Activated CD8-positive, alpha-beta memory T cell treated with anti-CD3 and anti-CD28 coated beads for 36 hours (primary cell): ENCODE data around the gene ISYNA1. TPM values are rescaled to one million over a fixed set of nuclear protein-coding genes. Genes with fewer than 3 reads are reported as not detected.

Source experiments
- CTCF ChIA-PET: fragments of 350-600 bp; sonication (Branson Sonifier 250); formaldehyde crosslinking; loops from one replicate; lab custom pipeline; 2021; ENCODE audit warnings: antibody characterized with exemption; lab: Charles Lee
- POLR2A ChIA-PET: fragments of 350-600 bp; sonication (Branson Sonifier 250); formaldehyde crosslinking; loops from one replicate; lab custom pipeline; 2021; ENCODE audit warnings: antibody characterized with exemption; lab: Charles Lee
- total RNA-seq, 2 experiments: library from RNA; stranded (reverse); gene quantifications; one replicate each; pipeline ENCODE4 v1.2.3, GENCODE V29; 2021

ISYNA1 gene
- total RNA-seq, 2 experiments from 2014 or later, result 22.8 to 23.7 TPM

DNA sequence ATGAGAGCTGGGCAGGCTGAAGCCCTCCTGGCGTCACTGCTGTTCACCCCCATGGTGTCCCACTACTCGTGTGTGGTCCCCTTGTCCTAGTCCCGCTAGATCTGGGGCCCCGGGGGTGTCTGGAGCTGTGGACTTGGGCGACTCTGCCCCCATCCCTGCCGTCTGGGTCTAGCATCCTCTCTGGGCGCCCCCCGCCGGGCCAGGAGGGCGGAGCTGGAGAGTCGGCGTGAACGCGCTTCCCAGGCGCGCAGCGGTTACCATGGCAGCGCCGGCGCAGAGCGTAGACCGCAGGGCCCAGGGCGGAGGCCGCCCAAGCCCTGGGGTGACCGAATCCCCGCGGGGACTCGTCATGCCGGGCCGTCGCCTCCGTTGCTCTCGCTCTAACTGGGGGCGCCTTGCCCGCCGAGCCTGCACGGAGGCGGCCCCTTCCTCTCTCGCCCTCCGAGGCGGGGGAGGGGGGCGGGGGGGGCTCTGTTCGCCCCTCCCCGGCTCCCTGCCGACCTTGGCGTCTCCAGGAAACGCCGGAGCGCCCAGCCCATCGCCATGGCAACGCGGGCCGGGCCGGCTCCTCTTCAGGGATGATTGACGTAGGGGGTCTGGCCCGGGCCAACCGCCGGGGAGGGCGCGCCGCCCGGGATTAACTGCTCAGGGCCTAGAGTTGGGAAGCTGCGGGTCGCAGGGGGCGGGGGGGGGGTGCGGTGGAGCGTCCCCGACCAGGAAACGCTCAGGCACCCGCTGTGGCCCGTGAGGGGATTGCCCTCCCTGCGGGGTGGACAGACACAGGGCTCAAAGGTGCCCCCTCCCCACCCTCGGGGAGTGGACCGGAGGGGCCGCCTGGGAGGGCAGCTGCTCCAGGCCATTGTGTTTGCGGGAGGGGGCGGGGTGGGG, 8.9 kb downstream of the ISYNA1 start:
- ChIA-PET CTCF (interaction anchor here (0.6 to 1.7 kb wide), 6 partner anchors 9 to 443 kb away, joined by 3 to 6 read pairs (median 4); partner anchors contain the start of gene SSBP4), POLR2A (interaction anchor here (0.7 to 0.8 kb wide), 2 partner anchors 10 to 496 kb away, joined by 6 to 7 read pairs; partner anchors contain the start of gene SSBP4)

DNA sequence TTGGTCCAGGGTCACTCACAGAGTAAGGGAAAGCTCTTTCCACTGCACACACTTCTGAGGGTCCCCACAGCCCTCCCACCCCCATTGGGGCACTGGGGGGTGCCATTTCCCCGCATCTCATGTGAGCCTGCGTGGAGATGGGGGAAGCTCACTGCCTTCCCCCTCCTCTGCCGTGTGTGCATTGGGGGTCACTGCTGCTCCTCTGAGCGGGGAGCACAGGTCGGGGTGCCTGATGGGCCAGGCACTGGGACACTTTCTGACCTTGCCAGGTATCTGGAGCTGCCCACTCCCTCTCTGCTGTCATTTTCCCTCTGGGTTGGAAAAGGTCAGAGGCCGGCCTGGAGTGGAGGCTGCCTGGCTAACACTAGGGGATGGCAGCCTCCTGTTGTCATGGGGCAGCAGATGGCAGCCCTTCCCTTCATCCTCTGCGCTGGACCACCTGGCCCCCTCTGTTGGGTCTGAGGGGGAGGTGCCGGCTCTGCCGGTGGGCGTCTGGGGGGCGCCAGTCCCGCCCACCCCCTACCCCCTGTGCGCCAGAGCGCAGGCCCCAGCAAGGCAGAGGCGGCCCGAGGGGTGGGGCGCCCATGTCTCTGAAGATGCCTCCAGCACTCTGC, 9.7 kb downstream of the ISYNA1 start:
- POLR2A ChIA-PET, result interaction anchor here (0.8 kb wide), 1 partner anchor 10 kb away, joined by 7 read pairs; the partner anchor contains the start of gene SSBP4
- CTCF ChIA-PET, result interaction anchor here (0.6 to 1.7 kb wide), 5 partner anchors 8 to 444 kb away, joined by 3 to 6 read pairs (median 3); partner anchors contain the start of gene SSBP4

DNA sequence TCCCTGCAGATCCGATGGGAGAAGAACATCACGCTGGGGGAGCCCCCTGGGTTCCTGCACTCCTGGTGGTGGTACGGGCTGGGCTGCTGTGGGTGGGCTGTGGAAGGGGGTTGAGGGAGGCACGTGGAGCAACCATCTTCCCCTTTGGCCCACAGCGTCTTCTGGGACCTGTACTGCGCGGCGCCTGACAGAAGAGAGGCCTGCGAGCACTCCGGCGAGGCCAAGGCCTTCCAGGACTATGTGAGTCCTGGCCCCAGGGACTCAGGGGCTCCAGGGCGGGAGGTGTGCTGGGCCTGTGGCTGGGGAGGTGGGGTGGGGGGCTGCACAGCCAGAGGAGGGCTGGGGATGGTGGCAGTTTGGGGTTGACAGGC, 10.2 kb downstream of the ISYNA1 start:
- POLR2A ChIA-PET, result no interaction called here
- CTCF ChIA-PET, result interaction anchor here (1.1 to 1.5 kb wide), 3 partner anchors 9 to 23 kb away, joined by 3 to 4 read pairs (median 3); partner anchors contain the start of gene SSBP4

DNA sequence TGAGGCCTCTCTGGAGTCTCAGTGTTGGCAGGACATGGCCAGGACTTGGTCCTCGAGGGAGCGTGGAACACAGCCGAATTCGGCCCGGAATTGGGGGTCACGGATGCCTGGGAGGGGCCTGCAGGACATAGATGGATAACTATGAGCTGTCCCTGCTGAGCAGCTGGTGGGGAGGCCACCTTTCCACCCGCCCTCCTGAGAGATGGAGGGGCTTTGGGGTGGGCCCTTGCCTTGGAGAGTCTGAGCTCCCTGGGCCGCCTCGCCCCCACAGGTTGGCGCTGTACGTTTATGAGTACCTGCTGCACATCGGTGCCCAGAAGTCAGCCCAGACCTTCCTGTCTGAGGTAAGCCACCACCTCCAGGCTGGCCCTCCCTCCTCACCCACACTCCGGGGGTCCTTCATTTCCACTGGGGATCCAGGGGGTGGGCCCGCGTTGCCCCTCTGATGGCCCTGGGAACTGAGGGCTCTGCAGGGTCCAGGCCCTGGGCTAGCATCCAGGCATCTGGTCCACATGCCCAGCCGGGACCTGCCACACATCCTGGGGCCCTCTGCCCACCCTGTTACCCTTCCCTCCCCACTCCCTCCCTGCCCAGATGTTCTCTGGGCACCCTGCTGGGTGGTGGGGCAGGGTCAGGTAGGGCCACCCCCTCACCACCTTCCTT, 10.7 kb downstream of the ISYNA1 start:
- CTCF ChIA-PET, result interaction anchor here (1.2 to 1.5 kb wide), 2 partner anchors 16 to 24 kb away, joined by 3 to 4 read pairs; no protein-coding TSS in a partner anchor

DNA sequence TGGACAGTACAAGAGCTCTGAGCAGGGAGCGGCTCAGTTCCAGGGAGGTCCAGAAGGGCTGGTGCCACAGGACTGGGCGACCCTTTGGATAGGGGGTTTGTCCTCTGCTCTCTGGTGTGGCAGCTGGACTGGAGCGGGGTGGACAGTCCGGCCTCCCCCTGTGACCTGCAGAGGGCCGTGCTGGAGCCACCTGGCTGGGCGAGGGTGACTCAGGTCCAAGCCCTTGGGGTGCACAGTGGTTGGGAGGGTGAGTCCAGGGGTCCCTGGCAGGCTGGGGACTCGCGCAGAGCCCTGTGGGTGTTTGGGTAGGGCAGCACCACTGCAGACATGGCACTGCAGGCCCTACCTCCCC, 11.5 kb downstream of the ISYNA1 start:
- ChIA-PET CTCF (interaction anchor here (1.5 kb wide), 1 partner anchor 16 kb away, joined by 4 read pairs; no protein-coding TSS in a partner anchor), POLR2A (no interaction called here)

More for the DNA sequence above, 10.7 kb downstream of the ISYNA1 start:
- POLR2A ChIA-PET, result no interaction called here

DNA sequence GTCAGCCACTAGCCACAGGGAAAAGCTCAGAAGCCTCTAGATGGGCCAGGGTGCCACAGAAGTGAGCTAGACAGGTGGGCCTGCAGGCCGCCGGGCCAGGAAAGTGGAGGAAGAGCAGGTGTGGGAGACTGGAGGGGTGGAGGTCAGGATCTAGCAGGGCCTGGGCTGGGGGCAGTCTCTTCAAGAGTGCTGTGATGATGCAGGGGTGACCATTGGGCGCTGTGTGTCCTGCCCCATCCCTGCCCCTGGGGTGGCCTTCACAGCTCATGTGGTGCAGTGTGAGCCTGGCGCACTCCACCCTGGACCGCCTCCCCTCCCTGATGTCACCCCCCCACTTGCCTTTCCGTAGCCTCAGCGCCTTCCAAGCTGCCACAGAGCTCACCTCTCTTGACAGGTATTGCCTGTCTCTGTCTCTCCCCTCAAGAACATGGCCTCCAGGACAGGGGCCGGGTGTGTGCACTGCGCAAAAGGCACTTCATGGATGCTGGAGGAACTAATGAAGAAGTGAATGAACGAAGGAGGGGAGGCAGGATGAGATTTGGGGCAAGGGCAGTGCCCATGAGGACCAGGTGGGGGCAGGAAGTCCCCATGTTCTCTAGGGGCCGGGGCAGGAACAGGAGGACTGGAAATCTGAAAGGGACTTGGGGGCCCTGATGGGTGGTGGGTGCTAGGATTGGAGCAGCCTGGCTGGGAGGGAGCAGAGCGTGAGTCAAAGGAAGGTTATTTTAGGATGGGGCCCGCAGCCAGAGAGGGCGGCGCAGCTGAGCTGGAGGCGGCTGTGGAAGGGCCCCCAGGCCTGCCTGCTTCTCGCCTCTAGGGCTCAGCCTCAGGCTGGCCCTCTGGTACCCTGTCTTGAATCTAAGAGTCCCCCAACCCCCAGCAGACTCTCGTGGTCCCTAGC, 12.2 kb downstream of the ISYNA1 start:
- POLR2A ChIA-PET, result interaction anchor here (0.5 kb wide), 1 partner anchor 57 kb away, joined by 14 read pairs; no protein-coding TSS in a partner anchor
- CTCF ChIA-PET, result interaction anchor here (0.5 to 1.5 kb wide), 2 partner anchors 15 to 622 kb away, joined by 3 to 4 read pairs; no protein-coding TSS in a partner anchor

DNA sequence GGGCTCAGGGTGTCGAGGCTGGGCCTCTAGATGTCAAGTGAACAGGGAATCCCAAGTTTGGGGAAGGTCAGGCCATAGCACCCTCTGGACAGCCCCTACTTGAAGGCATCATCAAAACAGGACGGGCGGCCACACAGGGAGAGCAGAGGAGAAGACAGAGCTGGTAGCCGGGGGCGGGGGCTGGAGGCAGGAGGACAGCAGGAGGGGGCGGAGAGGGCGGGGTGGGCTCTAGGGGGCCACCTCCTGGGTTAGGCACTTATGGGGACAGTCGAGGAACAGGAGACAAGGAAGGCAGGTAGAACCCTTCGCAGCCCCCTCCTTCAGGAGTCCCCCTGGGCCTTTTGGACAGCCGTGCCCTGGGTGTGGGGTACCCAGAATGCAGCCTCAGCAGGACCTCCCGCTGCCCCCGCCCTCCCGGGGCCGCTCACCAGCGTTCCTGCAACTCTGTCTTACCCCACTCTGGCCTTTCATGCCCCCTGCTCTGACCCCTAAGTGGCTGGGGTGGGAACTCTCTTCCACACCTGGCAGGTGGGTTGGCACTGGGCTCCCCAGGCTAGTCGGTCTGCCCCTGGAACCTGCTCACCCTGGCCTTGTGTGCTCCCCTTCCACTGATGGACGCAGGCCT, 12.9 kb downstream of the ISYNA1 start:
- ChIA-PET POLR2A (interaction anchor here (0.5 kb wide), 1 partner anchor 57 kb away, joined by 14 read pairs; no protein-coding TSS in a partner anchor), CTCF (interaction anchor here (0.5 kb wide), 1 partner anchor 621 kb away, joined by 3 read pairs; no protein-coding TSS in a partner anchor)

DNA sequence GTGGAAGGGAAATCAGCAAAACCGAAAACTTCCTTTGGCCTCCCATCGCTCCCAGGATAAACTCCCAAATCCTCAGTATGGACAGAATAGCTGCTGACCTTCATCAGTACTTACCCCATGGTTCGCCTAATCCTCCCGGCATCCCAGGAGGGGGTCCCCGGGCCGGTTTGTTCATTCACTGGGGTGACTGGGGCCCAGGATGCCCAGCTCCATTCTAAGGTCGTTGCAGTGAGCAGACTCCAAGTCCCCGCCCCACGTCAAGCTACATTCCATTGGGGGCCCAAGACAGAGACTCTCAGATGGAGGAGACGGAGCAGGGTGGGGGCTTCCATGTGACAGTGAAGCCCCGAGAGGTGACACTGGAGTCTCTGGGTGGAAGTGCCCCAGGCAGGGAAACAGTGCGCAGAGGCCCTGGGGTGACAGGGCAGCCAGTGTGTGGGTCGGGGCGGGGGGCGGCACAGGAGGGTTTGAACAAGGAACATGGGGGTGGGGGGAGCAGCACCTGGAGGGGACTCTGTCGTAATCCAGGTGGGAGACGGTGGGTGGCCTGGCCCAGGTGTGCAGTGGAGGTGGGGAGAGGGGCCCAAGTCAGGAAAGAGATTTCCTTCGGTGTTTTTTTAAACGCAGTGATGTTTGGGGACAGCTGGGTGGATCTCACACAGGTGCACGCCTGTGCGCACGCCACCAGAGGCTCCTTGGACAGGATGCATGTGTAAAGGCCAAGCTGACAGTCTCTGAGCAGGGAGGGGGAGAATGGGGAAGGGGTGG, 13.6 kb downstream of the ISYNA1 start:
- CTCF ChIA-PET, result interaction anchor here (1.1 kb wide), 1 partner anchor 102 kb away, joined by 5 read pairs; the partner anchor contains the start of gene LSM4
- POLR2A ChIA-PET, result interaction anchor here (0.7 kb wide), 1 partner anchor 8 kb away, joined by 3 read pairs; no protein-coding TSS in a partner anchor

DNA sequence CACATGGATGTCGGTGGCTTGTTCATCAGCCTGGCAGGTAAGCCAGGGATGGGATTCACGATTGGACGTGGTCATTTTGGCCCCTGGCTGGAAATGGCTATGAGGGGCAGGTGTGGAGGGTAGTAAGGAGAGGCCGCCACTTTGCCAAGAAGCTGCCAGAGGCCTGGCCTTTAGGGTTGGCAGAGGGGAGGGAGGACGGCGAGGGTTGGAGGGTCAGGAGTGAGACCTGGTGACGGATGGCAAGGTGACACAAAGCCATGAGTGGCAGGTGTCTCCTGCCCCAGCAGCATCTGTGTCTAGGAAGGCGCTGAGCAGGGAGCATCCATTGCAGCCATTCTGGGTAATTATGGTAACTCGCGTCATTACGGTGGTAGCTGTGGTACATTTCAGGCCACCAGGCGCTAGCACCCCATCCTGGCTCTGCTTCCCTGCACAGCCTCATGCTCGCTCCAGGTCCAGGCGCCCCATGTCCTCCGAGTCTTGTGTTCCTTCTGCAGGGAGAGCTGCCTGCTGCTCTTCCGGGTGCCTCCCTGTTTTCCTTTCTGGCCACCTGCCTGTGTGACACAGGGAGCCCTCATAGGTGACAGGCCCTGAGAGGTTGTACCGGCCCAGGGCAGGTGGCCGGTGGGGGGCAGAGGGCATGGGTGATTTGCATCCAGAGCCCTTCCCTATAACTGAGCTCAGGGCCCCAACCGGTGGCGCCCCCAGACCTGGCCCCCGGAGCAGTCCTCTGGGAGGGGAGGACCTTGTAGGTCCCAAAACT, 14.5 kb downstream of the ISYNA1 start:
- ChIA-PET CTCF (interaction anchor here (1.0 to 1.1 kb wide), 2 partner anchors 37 to 101 kb away, joined by 3 to 5 read pairs; partner anchors contain the start of gene LSM4), POLR2A (interaction anchor here (0.7 kb wide), 1 partner anchor 9 kb away, joined by 3 read pairs; no protein-coding TSS in a partner anchor)

DNA sequence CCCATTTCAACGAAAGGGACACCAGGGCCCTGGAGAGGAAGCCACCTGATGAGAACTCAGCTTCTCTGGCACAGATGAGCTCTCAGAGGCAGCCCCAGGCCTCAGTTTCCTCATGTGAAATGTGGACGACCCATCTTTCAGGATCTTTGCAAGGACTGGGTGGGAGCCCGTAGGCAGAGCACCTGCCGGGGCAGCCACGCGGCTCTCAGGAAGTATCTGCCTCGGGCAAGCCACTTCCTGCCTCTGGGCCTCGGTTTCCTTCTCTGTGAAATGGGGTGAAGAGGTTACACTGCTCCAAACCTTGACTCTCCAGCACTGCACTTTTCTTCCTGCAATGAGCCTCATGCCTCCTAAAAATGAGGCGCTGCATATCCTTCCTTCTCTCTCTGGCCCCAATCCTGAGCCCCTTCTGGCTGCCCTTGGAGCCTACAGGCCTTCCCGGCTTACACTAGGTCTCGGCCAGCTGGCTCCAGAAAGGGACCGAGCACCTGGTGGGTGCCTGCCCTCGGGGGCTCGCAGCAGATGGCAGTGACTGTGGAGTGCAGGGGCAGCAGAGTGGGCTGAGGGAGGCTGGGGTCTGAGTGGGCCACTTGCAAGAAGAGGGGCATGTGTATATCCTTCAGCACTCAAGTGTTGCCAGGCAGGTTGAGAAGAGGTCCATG, 15.3 kb downstream of the ISYNA1 start:
- CTCF ChIA-PET, result interaction anchor here (1.0 kb wide), 1 partner anchor 36 kb away, joined by 3 read pairs; no protein-coding TSS in a partner anchor

DNA sequence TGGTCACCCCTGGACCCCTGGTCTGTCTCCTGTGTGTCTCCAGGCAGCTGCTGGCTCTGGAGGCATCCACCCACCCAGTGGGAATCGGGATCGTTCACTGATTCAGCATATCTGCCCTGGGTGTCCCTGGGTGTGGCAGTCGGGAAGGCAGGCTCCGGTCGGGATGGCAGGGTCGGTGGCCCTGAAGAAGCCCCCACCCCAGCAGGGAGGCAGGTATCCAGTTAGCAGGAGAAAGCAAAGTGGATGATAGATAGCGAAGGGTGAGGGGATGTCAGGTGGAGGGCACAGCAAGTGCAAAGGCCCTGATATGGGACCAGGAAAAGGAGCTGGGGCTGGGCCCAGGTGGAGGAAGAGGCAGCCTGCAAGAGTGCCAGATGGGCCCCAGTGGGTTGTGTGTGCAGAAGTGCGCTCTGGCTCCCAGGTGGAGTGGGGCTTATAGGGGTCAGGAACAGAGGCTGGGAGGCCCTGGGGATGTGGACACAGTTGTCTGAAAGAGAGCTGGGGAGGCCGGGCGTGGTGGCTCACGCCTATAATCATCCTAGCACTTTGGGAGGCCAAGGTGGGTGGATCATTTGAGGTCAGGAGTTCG, 16.5 kb downstream of the ISYNA1 start:
- ChIA-PET CTCF (interaction anchor here (0.6 to 1.9 kb wide), 4 partner anchors 8 to 102 kb away, joined by 3 to 5 read pairs (median 4); no protein-coding TSS in a partner anchor), POLR2A (interaction anchor here (0.6 to 1.7 kb wide), 5 partner anchors 63 to 166 kb away, joined by 3 to 11 read pairs (median 3); partner anchors contain the start of gene JUND)

More for the DNA sequence above, 15.3 kb downstream of the ISYNA1 start:
- POLR2A ChIA-PET, result interaction anchor here (1.7 kb wide), 1 partner anchor 142 kb away, joined by 7 read pairs; the partner anchor contains the start of gene JUND

DNA sequence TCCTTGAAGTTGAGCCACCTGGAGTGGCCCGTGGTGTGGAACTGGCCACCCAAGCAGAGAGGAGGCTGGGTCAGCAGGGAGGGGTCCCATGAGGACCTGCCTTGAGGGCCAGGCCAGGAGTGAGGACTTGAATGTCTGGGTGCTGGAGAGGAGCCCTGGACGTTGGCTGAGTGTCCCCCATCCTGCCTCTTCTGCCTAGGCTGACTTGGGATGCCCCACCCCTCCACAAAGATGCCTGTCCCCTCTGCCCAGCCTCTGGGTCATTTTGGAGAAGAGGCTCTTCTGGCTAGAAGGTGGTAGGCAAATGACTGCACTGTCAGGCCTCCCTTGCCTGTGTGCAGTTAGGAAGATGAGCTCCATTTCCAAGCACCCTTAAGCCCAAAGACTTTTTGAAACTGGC, 17.0 kb downstream of the ISYNA1 start:
- ChIA-PET POLR2A (interaction anchor here (0.5 to 1.7 kb wide), 4 partner anchors 83 to 496 kb away, joined by 3 to 7 read pairs (median 4); partner anchors contain the start of gene JUND), CTCF (interaction anchor here (0.9 to 2.1 kb wide), 6 partner anchors 8 to 41 kb away, joined by 3 to 6 read pairs (median 4); no protein-coding TSS in a partner anchor)

DNA sequence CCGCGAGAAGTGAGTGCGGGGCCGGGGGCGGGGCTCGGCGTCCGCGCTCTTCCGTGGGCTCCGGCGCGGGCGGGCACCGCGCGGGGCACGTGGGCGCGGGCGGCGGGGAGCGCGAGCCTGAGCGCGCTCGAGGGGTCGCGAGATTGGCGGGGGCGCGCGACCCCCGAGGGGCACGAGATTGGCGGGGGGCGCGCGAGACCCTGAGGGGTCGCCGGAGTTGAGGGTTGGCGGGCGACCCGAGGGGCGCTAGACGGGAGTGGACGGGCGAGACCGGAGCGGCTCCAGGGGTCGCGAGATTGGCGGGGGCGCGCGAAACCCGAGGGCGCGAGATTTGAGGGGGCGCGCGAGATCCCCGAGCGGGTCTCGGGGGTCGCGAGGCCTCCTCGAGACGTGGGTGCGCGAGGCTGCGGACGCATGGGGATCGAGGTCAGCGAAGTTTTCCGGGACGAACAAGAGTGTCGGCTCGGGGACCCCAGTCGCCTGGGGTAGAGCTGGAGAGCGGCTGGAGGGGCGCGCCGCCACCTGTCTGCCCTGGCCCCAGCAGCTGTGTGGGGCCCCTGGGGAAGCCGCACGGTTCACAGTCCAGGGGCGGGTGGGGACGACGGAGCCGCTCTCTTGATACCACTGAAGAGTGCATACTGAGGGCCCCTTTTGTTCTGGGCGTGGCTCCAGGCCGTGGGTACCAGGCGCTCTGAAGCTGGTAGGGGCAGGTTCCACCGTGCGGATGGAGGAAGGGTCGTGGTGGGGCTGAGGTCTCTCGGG, 18.1 kb downstream of the ISYNA1 start:
- ChIA-PET POLR2A (interaction anchor here (0.6 to 5.4 kb wide), 4 partner anchors 20 to 413 kb away, joined by 3 to 36 read pairs (median 6); partner anchors contain the start of gene JUND), CTCF (interaction anchor here (0.7 to 2.1 kb wide), 12 partner anchors 9 to 215 kb away, joined by 3 to 6 read pairs (median 3); no protein-coding TSS in a partner anchor)
